Mesendoderm (in vitro differentiated cells): ENCODE results near the gene OR6J1.

ENCODE experiments used
- DNase-seq: peaks from one replicate; pipeline ENCODE4 v3.0.0; 2013
- H2AK5ac ChIP-seq: 2 replicates; pipeline ENCODE4 v1.6.1; 2013; ENCODE audit warnings: low read length, inconsistent platforms
- H2BK120ac ChIP-seq: 2 replicates; pipeline ENCODE4 v1.6.1; 2013; ENCODE audit warnings: low read depth, mild to moderate bottlenecking, low read length, moderate library complexity, mixed read lengths
- H2BK15ac ChIP-seq: replicated peaks from 2 replicates; pipeline ENCODE4 v1.6.1; 2013; ENCODE audit warnings: low read depth, mild to moderate bottlenecking, moderate library complexity
- H2BK5ac ChIP-seq: 2 replicates; pipeline ENCODE4 v1.6.1; 2013; ENCODE audit warnings: low read length, inconsistent platforms
- H3K18ac ChIP-seq: 2 replicates; pipeline ENCODE4 v1.6.1; 2013; ENCODE audit warnings: mild to moderate bottlenecking, low read length, mixed read lengths
- H3K23ac ChIP-seq: one replicate; pipeline ENCODE4 v1.6.1; 2013; ENCODE audit warnings: low read length
- H3K27ac ChIP-seq: 2 replicates; pipeline ENCODE4 v1.5.1; 2013; ENCODE audit warnings: low read depth, mild to moderate bottlenecking, inconsistent platforms, low read length, moderate library complexity
- H3K27me3 ChIP-seq: 2 replicates; pipeline ENCODE4 v1.6.1; 2013; ENCODE audit warnings: low read length, control low read depth, mild to moderate bottlenecking, inconsistent platforms; ENCODE audit not compliant: insufficient read depth, poor library complexity
- H3K36me3 ChIP-seq: 2 replicates; pipeline ENCODE4 v1.6.1; 2013; ENCODE audit warnings: low read length, inconsistent platforms; ENCODE audit not compliant: control insufficient read depth, insufficient read depth
- H3K4ac ChIP-seq: one replicate; pipeline ENCODE4 v1.6.1; 2013; ENCODE audit warnings: low read depth, mild to moderate bottlenecking, low read length, moderate library complexity
- H3K4me1 ChIP-seq: 2 replicates; pipeline ENCODE4 v1.6.1; 2013; ENCODE audit warnings: low read depth, low read length, inconsistent platforms; ENCODE audit not compliant: control insufficient read depth
- H3K4me2 ChIP-seq: 2 replicates; pipeline ENCODE4 v1.6.1; 2013; ENCODE audit warnings: low read length
- H3K4me3 ChIP-seq: 2 replicates; pipeline ENCODE4 v1.5.1; 2013; ENCODE audit warnings: mild to moderate bottlenecking, low read length
- H3K56ac ChIP-seq: one replicate; pipeline ENCODE4 v1.6.1; 2013; ENCODE audit warnings: low read length
- H3K79me1 ChIP-seq: 2 replicates; pipeline ENCODE4 v1.6.1; 2013; ENCODE audit warnings: low read length, inconsistent platforms
- H3K79me2 ChIP-seq: 2 replicates; pipeline ENCODE4 v1.6.1; 2013; ENCODE audit warnings: mild to moderate bottlenecking, low read length; ENCODE audit not compliant: control insufficient read depth, insufficient read depth
- H3K9ac ChIP-seq: 2 replicates; pipeline ENCODE4 v1.6.1; 2013; ENCODE audit warnings: low read length, inconsistent platforms
- H4K5ac ChIP-seq: one replicate; pipeline ENCODE4 v1.6.1; 2013; ENCODE audit warnings: low read length
- H4K8ac ChIP-seq: one replicate; pipeline ENCODE4 v1.6.1; 2013; ENCODE audit warnings: low read depth, mild to moderate bottlenecking, control low read depth, low read length, moderate library complexity
- WGBS: extraction: QIAGEN DNeasy Blood & Tissue Kit; methylation state at CpG from one replicate; pipeline ENCODE4 v1.1.7; 2013; ENCODE audit warnings: low lambda C conversion rate, missing lambda C conversion rate; ENCODE audit not compliant: insufficient coverage; ENCODE audit errors: extremely low coverage; 5-methylcytosine and 5-hydroxymethylcytosine counted together

OR6J1 gene

GRCh38 chr14:22668417-22668816, 24.3 kb upstream of the OR6J1 start:
- no peak overlapping the region for H3K9ac ChIP-seq
- H4K8ac ChIP-seq: no peak overlapping the region
- H3K4ac ChIP-seq: no peak overlapping the region
- no peak overlapping the region for H3K27ac ChIP-seq
- no peak overlapping the region for H4K5ac ChIP-seq
- H2BK15ac ChIP-seq: no peak overlapping the region
- no peak overlapping the region for H2AK5ac ChIP-seq
- no peaks in the 10 kb centered on the region for H3K79me1 ChIP-seq
- H3K56ac ChIP-seq: no peak overlapping the region
- H3K79me2 ChIP-seq: no peaks in the 10 kb centered on the region
- no peak overlapping the region for H2BK5ac ChIP-seq
- DNase-seq: no peak
- no peaks in the 10 kb centered on the region for H3K36me3 ChIP-seq
- H3K4me2 ChIP-seq: no peak overlapping the region
- H2BK120ac ChIP-seq: no peak overlapping the region
- H3K23ac ChIP-seq: no peak overlapping the region
- no peak overlapping the region for H3K4me3 ChIP-seq
- H3K18ac ChIP-seq: no peak overlapping the region
- no peaks in the 10 kb centered on the region for H3K4me1 ChIP-seq
- H3K27me3 ChIP-seq: no peaks in the 10 kb centered on the region

DNA sequence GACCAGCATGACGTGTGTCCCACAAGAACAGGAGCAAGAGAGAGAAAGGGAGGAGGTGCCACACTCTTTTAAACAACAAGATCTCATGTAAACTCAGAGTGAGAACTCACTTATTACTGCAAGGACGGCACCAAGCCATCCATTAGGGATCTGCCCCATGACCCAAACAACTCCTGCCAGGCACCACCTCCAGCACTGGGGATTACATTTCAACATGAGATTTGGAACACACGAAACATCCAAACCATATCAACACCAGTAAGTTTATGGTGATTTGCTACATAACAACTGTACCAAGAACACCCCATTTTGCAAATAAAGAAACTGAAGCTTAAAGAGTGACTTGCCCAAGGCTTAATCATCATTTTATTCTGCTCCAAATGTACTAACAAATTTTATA, 23.7 kb upstream of the OR6J1 start:
- Histone ChIP-seq H3K36me3 (no peaks in the 10 kb centered on the region), H3K4ac (no peak overlapping the region), H3K4me3 (no peak overlapping the region), H3K23ac (no peak overlapping the region), H2AK5ac (no peak overlapping the region), H4K8ac (no peak overlapping the region), H3K4me2 (no peak overlapping the region), H3K18ac (no peak overlapping the region), H2BK5ac (no peak overlapping the region), H3K27ac (no peak overlapping the region), H2BK120ac (no peak overlapping the region), H3K79me2 (no peaks in the 10 kb centered on the region), H4K5ac (no peak overlapping the region), H3K79me1 (no peaks in the 10 kb centered on the region), H3K27me3 (no peaks in the 10 kb centered on the region), H3K4me1 (no peaks in the 10 kb centered on the region), H2BK15ac (no peak overlapping the region), H3K56ac (no peak overlapping the region), H3K9ac (no peak overlapping the region)
- WGBS: no CpG with 5 or more reads among the region's 3 CpGs
- no peak for DNase-seq

DNA sequence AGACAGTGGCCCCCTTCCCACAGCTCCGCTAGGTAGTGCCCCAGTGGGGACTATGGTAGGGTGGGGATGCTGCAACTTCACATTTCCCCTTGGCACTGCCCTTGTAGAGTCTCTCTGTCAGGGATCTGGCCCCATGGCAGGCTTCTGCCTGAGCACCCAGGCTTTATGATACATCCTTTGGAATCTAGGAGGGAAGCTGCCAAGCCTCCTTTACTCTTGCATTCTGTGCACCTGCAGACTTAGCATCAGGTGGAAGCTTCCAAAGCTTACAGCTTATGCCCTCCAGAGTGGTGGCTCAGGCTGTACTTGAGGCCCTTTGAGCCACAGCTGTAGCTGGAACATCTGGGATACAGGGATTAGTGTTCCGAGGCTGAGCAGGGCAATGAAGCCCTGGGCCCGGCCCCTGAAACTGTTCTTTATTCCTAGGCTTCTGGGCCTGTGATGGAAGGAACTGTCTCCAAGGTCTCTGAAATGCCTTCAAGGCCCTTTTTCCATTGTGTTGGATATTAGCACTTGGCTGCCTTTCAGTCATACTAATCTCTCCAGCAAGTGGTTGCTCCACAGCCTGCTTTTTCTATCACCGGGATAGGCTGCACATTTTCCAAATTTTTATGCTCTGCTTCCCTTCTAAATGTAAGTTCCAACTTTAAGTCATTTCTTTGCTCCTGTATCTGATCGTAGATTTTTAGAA, 22.2 kb upstream of the OR6J1 start:
- Histone ChIP-seq H2BK5ac (no peak overlapping the region), H4K5ac (no peak overlapping the region), H3K56ac (no peak overlapping the region), H3K4ac (no peak overlapping the region), H3K4me3 (no peak overlapping the region), H3K23ac (no peak overlapping the region), H3K18ac (no peak overlapping the region), H3K36me3 (no peaks in the 10 kb centered on the region), H3K79me2 (no peaks in the 10 kb centered on the region), H2BK15ac (no peak overlapping the region), H3K9ac (no peak overlapping the region), H3K4me1 (no peaks in the 10 kb centered on the region), H4K8ac (no peak overlapping the region), H2AK5ac (no peak overlapping the region), H3K27ac (no peak overlapping the region), H2BK120ac (no peak overlapping the region), H3K79me1 (no peaks in the 10 kb centered on the region), H3K4me2 (no peak overlapping the region), H3K27me3 (no peaks in the 10 kb centered on the region)
- WGBS: no CpG with 5 or more reads among the region's 5 CpGs
- no peak for DNase-seq

DNA sequence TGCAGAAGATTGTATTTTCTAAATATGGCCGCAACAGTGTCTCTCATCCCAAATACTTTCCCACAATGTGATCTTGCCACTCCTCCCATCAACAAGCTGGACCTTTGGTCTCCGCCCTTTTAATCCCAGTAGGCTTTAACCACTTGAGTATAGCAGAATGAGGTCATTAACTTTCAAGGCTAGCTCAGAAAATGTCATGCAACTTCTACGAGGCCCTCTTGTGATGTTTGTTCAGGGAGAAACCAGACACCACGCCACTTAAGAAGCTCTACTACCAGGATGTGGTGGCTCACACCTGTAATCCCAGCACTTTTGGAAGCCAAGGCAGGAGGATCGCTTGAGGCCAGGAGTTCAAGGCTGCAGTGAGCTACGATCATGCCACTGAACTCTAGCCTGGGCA, 20.1 kb upstream of the OR6J1 start:
- Histone ChIP-seq H2AK5ac (no peak overlapping the region), H3K56ac (no peak overlapping the region), H3K27ac (no peak overlapping the region), H3K79me2 (no peaks in the 10 kb centered on the region), H4K5ac (no peak overlapping the region), H3K4me1 (no peaks in the 10 kb centered on the region), H3K36me3 (no peaks in the 10 kb centered on the region), H3K18ac (no peak overlapping the region), H3K4ac (no peak overlapping the region), H3K4me2 (no peak overlapping the region), H3K79me1 (no peaks in the 10 kb centered on the region), H3K9ac (no peak overlapping the region), H3K23ac (no peak overlapping the region), H2BK15ac (no peak overlapping the region), H2BK5ac (no peak overlapping the region), H3K27me3 (no peaks in the 10 kb centered on the region), H4K8ac (no peak overlapping the region), H2BK120ac (no peak overlapping the region), H3K4me3 (no peak overlapping the region)
- peak; percentile 37 for DNase-seq
- WGBS: no CpG with 5 or more reads among the region's 6 CpGs

- no peaks in the 10 kb centered on the region for H3K79me1 ChIP-seq
- no peak for DNase-seq
- H3K23ac ChIP-seq: no peak overlapping the region
- no peak overlapping the region for H3K4me2 ChIP-seq
- no peak overlapping the region for H3K4ac ChIP-seq
- WGBS: no CpG with 5 or more reads among the region's 4 CpGs
- no peaks in the 10 kb centered on the region for H3K79me2 ChIP-seq
- H2BK15ac ChIP-seq: no peak overlapping the region
- no peaks in the 10 kb centered on the region for H3K4me1 ChIP-seq
- no peak overlapping the region for H2BK5ac ChIP-seq
- H4K5ac ChIP-seq: no peak overlapping the region
- H3K27ac ChIP-seq: no peak overlapping the region
- no peak overlapping the region for H2AK5ac ChIP-seq
- no peak overlapping the region for H3K9ac ChIP-seq
- no peak overlapping the region for H3K4me3 ChIP-seq
- no peak overlapping the region for H2BK120ac ChIP-seq
- no peak overlapping the region for H3K56ac ChIP-seq
- H3K18ac ChIP-seq: no peak overlapping the region
- no peaks in the 10 kb centered on the region for H3K27me3 ChIP-seq
- no peaks in the 10 kb centered on the region for H3K36me3 ChIP-seq
- H4K8ac ChIP-seq: no peak overlapping the region
Measured at GRCh38 chr14:22660654-22661053, 16.5 kb upstream of the OR6J1 start.

GRCh38 chr14:22658946-22659345, 14.8 kb upstream of the OR6J1 start:
- H3K56ac ChIP-seq: no peak overlapping the region
- H3K79me2 ChIP-seq: no peaks in the 10 kb centered on the region
- no peak overlapping the region for H3K27ac ChIP-seq
- no peaks in the 10 kb centered on the region for H3K27me3 ChIP-seq
- no peak overlapping the region for H3K18ac ChIP-seq
- no peaks in the 10 kb centered on the region for H3K36me3 ChIP-seq
- H3K4me1 ChIP-seq: no peaks in the 10 kb centered on the region
- no peak overlapping the region for H4K8ac ChIP-seq
- no peak overlapping the region for H3K23ac ChIP-seq
- no peak overlapping the region for H3K4me2 ChIP-seq
- H3K4me3 ChIP-seq: no peak overlapping the region
- H2BK5ac ChIP-seq: no peak overlapping the region
- no peaks in the 10 kb centered on the region for H3K79me1 ChIP-seq
- no CpG with 5 or more reads among the region's 1 CpG for WGBS
- no peak overlapping the region for H2AK5ac ChIP-seq
- H4K5ac ChIP-seq: no peak overlapping the region
- H3K9ac ChIP-seq: no peak overlapping the region
- no peak for DNase-seq
- H3K4ac ChIP-seq: no peak overlapping the region
- H2BK15ac ChIP-seq: no peak overlapping the region
- no peak overlapping the region for H2BK120ac ChIP-seq
